Psoas muscle (tissue), 8 donors: ENCODE data around the gene FRY. TPM values are rescaled to one million over a fixed set of nuclear protein-coding genes. Genes with fewer than 3 reads are reported as not detected.
"Not testable (repeated sequence)": the region's sequence is repeated elsewhere in the genome, so short reads cannot be mapped to it uniquely, and the experiment has no call there.

ENCODE experiments used
- ATAC-seq, 4 donors: fragments of 200-7000 bp; cut with Tn5 transposase; one replicate each; pipeline ENCODE4 v1.9.1; 2020; ENCODE audit warnings: moderate library complexity in 3 of 4, mild to moderate bottlenecking in 2 of 4
- DNase-seq, 2 donors: peaks; one replicate each; pipeline ENCODE4 v3.0.0-alpha.2; 2020
- H3K27ac ChIP-seq: fragments of 200-600 bp; one replicate; pipeline ENCODE4 v1.8.0; 2022
- H3K27me3 ChIP-seq, 3 donors: fragments of 200-600 bp in 1 of 3; one replicate each; pipeline versions ENCODE4 v1.6.1 to v1.8.0; 2013 to 2022; ENCODE audit warnings: low read length in 2 of 3, mild to moderate bottlenecking in 2 of 3, moderate library complexity in 1 of 3; ENCODE audit not compliant: insufficient read depth in 3 of 3
- H3K36me3 ChIP-seq, 2 donors: fragments of 200-600 bp in 1 of 2; one replicate each; pipeline versions ENCODE4 v1.6.1 to v1.8.0; 2013 to 2022; ENCODE audit warnings: low read depth in 1 of 2, mild to moderate bottlenecking in 1 of 2, moderate library complexity in 1 of 2; ENCODE audit not compliant: insufficient read depth in 1 of 2
- H3K4me1 ChIP-seq: fragments of 200-600 bp; one replicate; pipeline ENCODE4 v1.8.0; 2022
- H3K4me3 ChIP-seq: fragments of 200-600 bp; one replicate; pipeline ENCODE4 v1.8.0; 2022; ENCODE audit warnings: mild to moderate bottlenecking
- H3K9me3 ChIP-seq: fragments of 200-600 bp; one replicate; pipeline ENCODE4 v1.8.0; 2022
- CTCF ChIP-seq: fragments of 200-600 bp; IDR thresholded peaks from one replicate; pipeline ENCODE4 v1.8.0; 2022; ENCODE audit warnings: antibody characterized with exemption
- WGBS, 3 donors: extraction: QIAGEN DNeasy Blood & Tissue Kit; methylation state at CpG; one replicate each; pipeline versions ENCODE4 v1.1.6 to v1.1.7; 2013; 5-methylcytosine and 5-hydroxymethylcytosine counted together
- intact Hi-C, 2 donors: fragments of 100-400 bp; cut with DNase I; formaldehyde crosslinking; loops; one replicate each; pipeline versions ENCODE4 v1.11.0 to v1.14.2; 2022
- polyA plus RNA-seq, 3 donors: library from polyadenylated mRNA; stranded (reverse); fragments of 200-250 nt; gene quantifications; one replicate each; pipeline ENCODE4 v1.2.3, GENCODE V29; 2013
- total RNA-seq, 4 donors: library from RNA; stranded (reverse); fragmentation: NEBNext Ultra II Directional in 2 of 4; extraction: Animal tissue kit (Norgen Biotek cat#: 25700) in 2 of 4; gene quantifications; one replicate each; pipeline versions ENCODE4 v1.2.1 to v1.2.4, GENCODE V29; 2021 to 2023
- donor health status: healthy with polysubstance abuse.
- donor health status: DM: no; HTN: no; CAD: no; lungs with moderate emphysema.
- donor health status: Bipolar disorder and iron deficiency.
- donor health status: healthy.
- donor health status: DM: yes; HTN: yes; CAD: no.
- donor health status: DM: no; HTN: no; CAD: no.
- donor health status: DM: no; HTN: no; CAD: no.
- donor health status: DM: yes; HTN: yes; CAD: no.

Gene FRY
- total and polyA plus RNA-seq, 7 donors = 7.1 to 56.9 (median 24.0) TPM

GRCh38 chr13:31986676-31987470 lies 44.7 kb upstream of the FRY start:
- Histone ChIP-seq H3K4me1 (no peaks in the 10 kb centered on the region), H3K4me3 (no peak overlapping the region), H3K27ac (no peak overlapping the region), H3K27me3 (no peaks in the 10 kb centered on the region), H3K9me3 (peaks cover 3% of the 10 kb centered on the region), H3K36me3 (no peaks in the 10 kb centered on the region)
- ATAC-seq (no peak), DNase-seq (no peak)
- WGBS, 3 donors = 59 to 70% (median 69%) methylated on average over 5 of the region's 5 CpGs
- no peak for TF ChIP-seq CTCF
- intact Hi-C loops = no loop called here

- DNase-seq (no peak), ATAC-seq (no peak)
- H3K4me1 ChIP-seq = no peaks in the 10 kb centered on the region
- H3K27me3 ChIP-seq = no peaks in the 10 kb centered on the region
- H3K9me3 ChIP-seq = peaks cover 3% of the 10 kb centered on the region
- no peaks in the 10 kb centered on the region for H3K36me3 ChIP-seq
- no peak for TF ChIP-seq CTCF
- intact Hi-C loops = no loop called here
- WGBS, 3 donors = 71 to 83% (median 79%) methylated on average over 2 of the region's 2 CpGs
- H3K27ac ChIP-seq = no peak overlapping the region
- no peak overlapping the region for H3K4me3 ChIP-seq
Measured at GRCh38 chr13:31987535-31988170, 43.9 kb upstream of the FRY start.

- H3K9me3 ChIP-seq, H3K36me3 ChIP-seq, ATAC-seq, H3K4me3 ChIP-seq, H3K27me3 ChIP-seq, H3K27ac ChIP-seq, DNase-seq, intact Hi-C loops, H3K4me1 ChIP-seq: not testable (repeated sequence)
- WGBS, 3 donors = 95 to 98% (median 98%) methylated on average over 6 of the region's 6 CpGs
Measured at GRCh38 chr13:31994367-31994766, 37.2 kb upstream of the FRY start.

GRCh38 chr13:31996601-31997000 lies 35.0 kb upstream of the FRY start:
- no peak for DNase-seq
- no peak for TF ChIP-seq CTCF
- H3K9me3 ChIP-seq = no peaks in the 10 kb centered on the region
- H3K27ac ChIP-seq = no peak overlapping the region
- intact Hi-C loops = no loop called here
- H3K4me1 ChIP-seq = no peaks in the 10 kb centered on the region
- H3K27me3 ChIP-seq = no peaks in the 10 kb centered on the region
- H3K36me3 ChIP-seq = no peaks in the 10 kb centered on the region
- no peak overlapping the region for H3K4me3 ChIP-seq
- ATAC-seq = no peak
- 44 to 100% (median 76%) methylated on average over 2 of the region's 2 CpGs for WGBS, 3 donors

- no peak for TF ChIP-seq CTCF
- 90 to 94% (median 90%) methylated on average over 1 of the region's 1 CpG for WGBS, 3 donors
- DNase-seq = no peak
- no peak for ATAC-seq
- no peaks in the 10 kb centered on the region for H3K4me1 ChIP-seq
- H3K4me3 ChIP-seq = no peak overlapping the region
- no peaks in the 10 kb centered on the region for H3K9me3 ChIP-seq
- intact Hi-C loops = no loop called here
- no peak overlapping the region for H3K27ac ChIP-seq
- no peaks in the 10 kb centered on the region for H3K36me3 ChIP-seq
- H3K27me3 ChIP-seq = no peaks in the 10 kb centered on the region
Measured at GRCh38 chr13:31997641-31998040, 33.9 kb upstream of the FRY start.
